GM18870 (cell line): ENCODE data around the gene LCE4A.
"Not testable (repeated sequence)": the region's sequence is repeated elsewhere in the genome, so short reads cannot be mapped to it uniquely, and the experiment has no call there.

ENCODE experiments used
- ATAC-seq: cut with Tn5 transposase; IDR thresholded peaks from one replicate; pipeline ENCODE4 v1.9.1; 2021; ENCODE audit warnings: moderate library complexity; ENCODE audit not compliant: unreplicated experiment

The LCE4A gene, protein sequence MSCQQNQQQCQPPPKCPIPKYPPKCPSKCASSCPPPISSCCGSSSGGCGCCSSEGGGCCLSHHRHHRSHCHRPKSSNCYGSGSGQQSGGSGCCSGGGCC

DNA sequence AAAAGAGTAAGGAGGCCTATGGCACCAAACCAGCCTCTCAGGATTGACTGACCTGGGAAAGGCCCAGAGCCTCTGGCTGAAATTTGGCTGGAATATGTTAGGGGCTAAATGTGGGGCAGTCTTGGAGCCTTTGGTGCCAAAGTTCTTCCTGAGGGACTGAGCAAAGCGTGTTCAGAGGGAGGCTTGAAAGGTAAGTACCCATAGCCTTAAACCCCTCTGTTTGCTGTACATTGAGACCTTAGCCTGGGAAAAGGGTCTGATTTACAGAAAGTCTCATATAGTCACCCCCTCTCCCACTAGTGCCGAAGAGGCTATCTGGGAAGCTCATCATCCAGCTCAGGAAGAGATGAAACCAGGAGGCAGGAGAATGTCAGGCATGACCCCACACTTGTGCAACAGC is at the start of gene LCE4A:
Gene LCE4A (plus strand): TSS at position 301 of the 400 bp plus-strand sequence. CDS start 916 bp downstream, outside the sequence.
- ATAC-seq: no peak

- no peak for ATAC-seq
Observed at GRCh38 chr1:152658649-152659048, 49.3 kb upstream of the LCE4A start.

DNA sequence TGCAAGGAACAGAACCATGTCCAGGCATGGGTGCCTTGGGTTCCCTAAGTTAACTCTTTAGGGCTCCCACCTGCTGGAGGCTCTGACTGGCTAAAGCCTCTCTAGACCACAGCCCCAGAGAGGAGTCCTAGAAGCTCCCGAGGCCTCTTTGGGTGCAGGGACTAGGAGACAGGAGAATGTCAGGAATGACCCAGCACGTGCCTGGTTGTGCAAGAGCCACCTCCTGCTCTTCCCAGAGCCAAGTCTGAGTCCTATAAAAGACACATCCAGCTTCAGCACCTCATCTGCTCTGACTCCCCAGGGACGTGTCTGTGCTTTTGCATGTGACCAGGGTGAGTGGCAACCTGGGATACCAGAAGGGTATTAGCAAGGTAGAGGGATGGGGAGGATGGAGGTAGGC is 44.9 kb upstream of the LCE4A start, which contains the start of gene LCE2D:
Gene LCE2D (plus strand): TSS at position 283 of the 400 bp plus-strand sequence. CDS start 726 bp downstream, outside the sequence.
- ATAC-seq: no peak

DNA sequence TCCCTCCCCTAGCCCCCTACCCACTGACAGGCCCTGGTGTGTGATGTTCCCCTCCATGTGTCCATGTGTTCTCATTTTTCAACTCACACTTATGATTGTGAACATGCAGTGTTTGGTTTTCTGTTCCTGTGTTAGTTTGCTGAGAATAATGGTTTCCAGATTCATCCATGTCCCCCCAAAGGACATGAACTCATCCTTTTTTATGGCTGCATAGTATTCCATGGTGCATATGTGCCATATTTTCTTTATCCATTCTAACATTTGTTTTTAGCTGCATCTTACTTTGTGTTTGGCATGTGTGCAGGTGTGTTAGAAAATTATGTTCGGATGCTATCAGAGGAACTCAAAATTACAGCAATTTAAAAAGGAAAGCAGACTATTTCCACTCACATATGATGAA is 41.8 kb upstream of the LCE4A start:
- ATAC-seq: not testable (repeated sequence)

- ATAC-seq: no peak
Observed at GRCh38 chr1:152667648-152668047, 40.3 kb upstream of the LCE4A start.

GRCh38 chr1:152673016-152673415 is 34.9 kb upstream of the LCE4A start:
- no peak for ATAC-seq

DNA sequence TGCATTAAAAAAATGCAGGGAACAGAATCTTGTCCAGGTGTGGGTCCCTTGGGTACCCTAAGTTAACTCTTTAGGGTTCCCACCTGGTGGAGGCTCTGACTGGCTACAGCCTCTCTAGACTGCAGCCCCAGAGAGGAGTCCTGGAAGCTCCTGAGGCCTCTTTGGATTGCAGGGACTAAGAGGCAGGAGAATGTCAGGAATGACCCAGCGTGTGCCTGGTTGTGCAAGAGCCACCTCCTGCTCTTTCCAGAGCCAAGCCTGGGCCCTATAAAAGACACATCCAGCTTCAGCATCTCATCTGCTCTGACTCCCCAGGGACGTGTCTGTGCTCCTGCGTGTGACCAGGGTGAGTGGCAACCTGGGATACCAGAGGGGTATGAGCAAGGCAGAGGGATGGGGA is 33.0 kb upstream of the LCE4A start, which contains the start of gene LCE2C:
Gene LCE2C (plus strand): TSS at position 297 of the 400 bp plus-strand sequence. CDS start 737 bp downstream, outside the sequence.
- not testable (repeated sequence) for ATAC-seq

GRCh38 chr1:152679459-152679858 is 28.5 kb upstream of the LCE4A start:
- ATAC-seq: no peak

DNA sequence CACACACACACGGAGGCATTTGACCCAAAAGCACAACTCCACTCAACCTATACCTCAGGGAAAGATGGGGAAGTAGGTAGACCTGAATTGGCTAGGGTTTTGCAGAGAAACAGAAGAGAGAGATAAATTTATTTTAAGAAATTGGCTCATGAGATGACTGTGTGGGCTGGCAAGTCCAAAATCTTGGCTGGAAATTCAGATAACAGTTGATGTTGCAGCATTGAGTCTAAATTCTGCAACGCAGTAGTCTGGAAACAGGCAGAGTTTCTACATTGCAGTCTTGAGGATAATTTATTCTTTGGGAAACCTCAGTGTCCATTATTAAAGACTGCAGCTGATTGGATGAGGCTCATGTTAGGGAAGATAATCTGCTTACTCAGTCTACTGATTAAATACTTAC is 26.3 kb upstream of the LCE4A start:
- ATAC-seq: no peak

DNA sequence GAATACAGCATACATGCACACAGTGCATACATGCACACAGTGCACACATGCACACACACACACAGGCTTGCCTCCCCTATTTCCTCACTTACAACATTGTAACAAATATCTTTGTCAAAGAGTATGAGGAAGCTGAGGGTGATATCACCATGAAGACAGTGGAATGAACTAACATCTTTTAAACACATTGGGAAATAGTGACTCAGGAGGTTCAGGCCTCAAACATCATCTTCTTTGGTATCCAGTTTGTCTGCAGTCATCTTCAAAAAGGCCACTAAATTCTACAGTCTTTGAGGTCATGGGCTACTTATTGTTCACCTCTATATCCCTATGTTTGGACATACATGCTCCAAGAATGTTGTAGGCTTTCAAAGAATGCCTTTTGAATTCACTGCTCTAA is 24.1 kb upstream of the LCE4A start:
- no peak for ATAC-seq

DNA sequence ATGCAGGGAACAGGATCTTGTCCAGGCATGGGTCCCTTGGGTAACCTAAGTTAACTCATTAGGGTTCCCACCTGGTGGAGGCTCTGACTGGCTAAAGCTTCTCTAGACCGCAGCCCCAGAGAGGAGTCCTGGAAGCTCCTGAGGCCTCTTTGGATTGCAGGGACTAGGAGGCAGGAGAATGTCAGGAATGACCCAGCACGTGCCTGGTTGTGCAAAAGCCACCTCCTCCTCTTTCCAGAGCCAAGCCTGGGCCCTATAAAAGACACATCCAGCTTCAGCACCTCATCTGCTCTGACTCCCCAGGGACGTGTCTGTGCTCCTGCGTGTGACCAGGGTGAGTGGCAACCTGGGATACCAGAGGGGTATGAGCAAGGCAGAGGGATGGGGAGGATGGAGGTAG is 22.1 kb upstream of the LCE4A start, which contains the start of gene LCE2B:
Gene LCE2B (plus strand): TSS at position 301 of the 400 bp plus-strand sequence. CDS start 721 bp downstream, outside the sequence.
- ATAC-seq: not testable (repeated sequence)

DNA sequence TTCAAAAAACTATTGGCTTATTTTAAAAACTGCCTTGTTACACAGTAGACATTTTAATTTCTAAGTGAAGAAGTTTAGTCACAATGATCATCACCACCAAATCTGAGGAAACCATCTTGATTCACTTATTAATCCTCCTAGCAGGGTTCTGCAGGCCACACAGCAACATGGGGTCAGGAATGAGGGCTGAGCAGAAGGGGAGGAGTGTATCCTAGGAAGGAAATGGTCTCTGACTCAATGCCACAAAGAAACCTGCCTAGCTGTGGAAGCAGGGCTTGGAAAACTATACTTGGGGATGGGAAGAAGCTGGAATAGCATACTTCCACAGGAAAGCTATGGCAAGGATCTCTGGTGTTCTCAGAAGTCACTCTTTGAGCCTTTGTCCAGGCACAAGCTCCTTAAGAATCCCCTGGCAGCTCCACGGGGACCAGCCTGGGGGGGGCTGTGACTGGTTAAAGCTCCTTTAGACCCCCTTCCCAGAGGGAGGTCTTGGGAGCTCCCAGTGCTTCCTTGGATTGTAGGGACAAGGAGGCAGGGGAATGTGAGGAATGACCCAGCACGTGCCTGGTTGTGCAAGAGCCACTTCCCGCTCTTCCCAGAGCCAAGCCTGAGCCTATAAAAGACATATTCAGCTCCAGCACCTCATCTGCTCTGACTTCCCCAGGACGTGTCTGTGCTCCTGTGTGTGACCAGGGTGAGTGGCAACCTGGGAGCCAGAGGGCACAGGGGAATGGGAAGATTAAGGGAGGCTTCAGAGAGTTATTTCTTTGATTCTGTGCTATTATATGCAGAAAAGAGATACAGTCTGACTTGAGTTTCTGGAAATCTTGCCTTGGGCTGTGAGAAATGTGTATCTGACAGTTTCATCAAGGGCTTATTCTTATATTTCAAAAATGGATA is 10.0 kb upstream of the LCE4A start, which contains the start of gene LCE2A:
Gene LCE2A (plus strand): TSS at position 645 of the 900 bp plus-strand sequence. CDS start 557 bp downstream, outside the sequence.
- ATAC-seq: no peak

DNA sequence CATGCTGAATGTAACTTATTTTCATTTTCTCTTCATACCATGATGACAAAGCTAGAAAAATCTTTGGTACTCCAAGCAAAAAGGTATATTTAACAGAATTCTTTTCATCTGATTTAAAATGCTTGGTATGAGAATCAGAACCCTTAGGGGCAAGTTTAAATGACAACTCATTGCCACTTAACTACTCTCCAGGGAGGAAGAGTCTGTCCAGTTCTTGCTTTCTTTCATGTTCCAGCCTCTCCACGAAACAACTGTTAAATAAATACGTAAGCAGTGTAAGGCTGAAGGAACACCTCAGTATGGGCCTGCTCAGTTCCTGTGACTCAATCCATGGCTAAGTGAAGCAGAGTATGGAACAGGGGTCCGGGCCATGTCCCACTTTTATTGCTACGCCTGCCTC is 8.2 kb upstream of the LCE4A start:
- no peak for ATAC-seq

DNA sequence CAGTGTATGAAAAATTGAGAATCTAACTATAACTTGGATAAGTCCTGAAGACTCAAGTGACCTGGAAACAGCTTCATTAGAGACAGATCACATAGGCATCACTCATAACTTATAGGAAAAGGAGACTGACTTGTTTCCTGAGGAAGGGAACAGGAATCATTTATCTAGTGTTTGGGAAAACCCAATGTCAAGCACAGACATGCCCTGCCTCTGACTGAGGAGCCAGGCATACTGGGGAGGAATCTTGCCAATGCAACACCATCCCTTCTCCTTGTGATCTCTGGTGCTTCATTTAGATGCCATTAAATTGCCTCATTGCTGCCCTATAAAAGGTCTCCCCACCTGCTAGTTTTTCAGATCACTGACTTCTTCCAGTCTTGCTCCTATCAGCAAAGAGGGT is 10.3 kb downstream of the LCE4A start:
- ATAC-seq: no peak

DNA sequence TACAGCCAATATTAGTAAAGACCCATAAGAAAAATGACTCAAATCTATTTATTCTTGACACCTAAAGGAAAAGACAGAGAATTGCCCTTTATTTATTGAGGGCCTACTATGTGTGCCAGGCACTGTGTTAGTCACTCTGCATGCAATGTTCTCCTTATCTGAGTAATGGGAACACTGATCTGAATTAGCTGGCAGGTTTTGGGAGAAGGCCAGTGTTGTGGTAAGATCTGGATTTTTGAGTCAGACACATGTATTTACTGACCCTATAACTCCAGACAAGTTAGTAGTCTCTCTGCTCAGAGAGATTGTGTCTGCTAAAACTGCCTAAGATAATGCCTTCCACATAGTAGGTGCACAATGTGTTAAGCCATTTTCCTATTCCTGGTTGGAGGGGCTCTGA is 17.3 kb downstream of the LCE4A start:
- no peak for ATAC-seq

GRCh38 chr1:152728986-152729385 is 21.0 kb downstream of the LCE4A start:
- ATAC-seq: no peak

DNA sequence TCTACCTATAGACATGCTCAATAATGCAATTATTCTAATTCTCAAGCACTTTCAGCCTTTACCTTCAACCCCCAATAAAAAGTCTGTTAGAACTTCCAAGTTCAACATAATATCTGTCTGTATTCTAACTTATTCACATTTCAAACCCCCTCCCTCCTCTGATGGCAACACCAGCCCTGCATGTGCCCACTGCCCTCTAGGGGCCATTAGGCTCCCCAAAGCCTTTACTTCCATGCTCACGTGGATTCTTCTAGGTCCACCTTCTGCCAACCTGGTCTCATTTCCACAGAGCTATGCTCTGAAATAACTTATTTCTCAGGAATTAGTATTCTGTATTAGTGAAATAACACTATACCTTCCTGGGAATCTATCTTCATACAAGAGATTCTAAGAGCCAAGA is 27.7 kb downstream of the LCE4A start:
- ATAC-seq: no peak

DNA sequence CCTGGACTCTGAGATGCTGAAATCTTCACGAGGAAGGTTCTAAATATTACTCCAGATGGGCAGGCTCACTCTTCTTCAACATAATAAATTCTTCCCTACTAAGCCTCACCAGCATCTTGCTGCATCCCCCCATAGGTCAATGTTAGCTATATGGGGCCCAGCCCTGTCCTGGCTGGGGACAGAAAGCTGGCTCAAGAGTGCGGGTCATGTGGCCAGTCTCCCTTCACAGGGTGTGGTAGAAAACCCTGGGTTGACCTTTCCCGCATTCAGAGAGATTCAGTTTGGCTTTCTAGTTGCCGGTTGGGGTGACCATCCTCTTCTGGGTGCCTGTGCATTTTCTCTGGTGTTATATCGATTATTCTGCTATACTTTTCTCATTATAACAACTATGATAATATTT is 30.0 kb downstream of the LCE4A start:
- ATAC-seq: no peak

GRCh38 chr1:152739841-152740240 is 31.9 kb downstream of the LCE4A start:
- no peak for ATAC-seq

DNA sequence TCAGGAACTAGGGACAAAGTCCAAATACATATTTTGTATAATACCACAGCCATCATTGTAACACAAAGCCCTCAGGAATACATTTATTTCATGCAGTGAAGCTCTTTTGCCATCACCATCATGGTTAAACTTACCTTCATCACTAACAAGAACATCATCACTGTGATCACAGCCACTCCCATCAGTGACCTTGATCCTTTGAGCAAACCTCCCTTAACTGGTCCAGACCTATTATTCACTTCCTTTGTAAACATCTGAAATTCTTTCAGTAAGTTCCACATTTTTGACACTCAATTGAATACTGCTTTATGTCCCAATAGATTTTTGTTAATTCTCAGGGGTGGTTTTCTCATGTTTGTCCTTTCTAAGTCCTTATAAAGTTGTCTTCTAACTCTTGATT is 33.7 kb downstream of the LCE4A start:
- no peak for ATAC-seq

DNA sequence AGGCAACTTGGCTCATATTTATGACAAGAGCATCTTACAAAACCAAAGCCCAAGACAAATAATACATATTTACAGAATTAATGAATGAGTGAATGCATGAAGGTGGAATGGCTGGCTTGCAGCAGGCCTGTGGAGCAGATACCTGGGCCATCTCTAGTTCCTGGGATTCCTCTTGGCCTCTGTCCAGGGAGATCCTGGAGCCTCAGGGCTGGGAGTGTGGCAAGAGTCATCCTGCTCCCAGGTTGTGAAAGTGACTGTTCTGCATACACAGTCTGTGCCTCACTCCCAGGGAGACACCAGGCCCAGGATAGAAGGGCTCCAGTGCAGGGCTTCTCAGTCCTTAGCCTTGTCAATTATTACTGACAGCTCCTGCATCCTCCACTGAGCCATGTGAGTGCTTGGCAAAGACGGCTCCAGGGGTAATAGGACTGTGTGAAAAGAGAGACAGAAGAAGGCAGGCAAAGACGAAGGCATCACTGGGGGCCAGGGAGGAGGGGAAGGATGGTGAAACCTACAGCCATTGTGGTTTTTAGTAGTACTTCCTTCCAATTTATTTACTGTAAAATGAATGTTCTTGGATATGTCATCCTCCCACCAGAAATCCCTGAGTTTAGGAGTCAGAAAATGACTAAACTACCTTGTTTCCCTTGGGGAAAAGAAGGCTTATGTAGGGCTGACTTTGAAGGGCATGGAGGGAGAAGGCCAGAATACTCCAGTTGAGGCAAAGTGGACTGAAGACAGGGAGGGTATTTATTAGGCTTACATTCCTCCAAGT is 35.6 kb downstream of the LCE4A start:
- no peak for ATAC-seq
